ENCODE data around the gene ATP8A1.
A peak's percentile ranks its signal among the peaks of the same experiment; 100 is the strongest.

Gene ATP8A1

GRCh38 chr4:42632653-42633382, 24.1 kb downstream of the ATP8A1 start:
- DNase-seq (ENCODE audit: low spot score): no peak
- TF ChIP-seq, protein P1, sequence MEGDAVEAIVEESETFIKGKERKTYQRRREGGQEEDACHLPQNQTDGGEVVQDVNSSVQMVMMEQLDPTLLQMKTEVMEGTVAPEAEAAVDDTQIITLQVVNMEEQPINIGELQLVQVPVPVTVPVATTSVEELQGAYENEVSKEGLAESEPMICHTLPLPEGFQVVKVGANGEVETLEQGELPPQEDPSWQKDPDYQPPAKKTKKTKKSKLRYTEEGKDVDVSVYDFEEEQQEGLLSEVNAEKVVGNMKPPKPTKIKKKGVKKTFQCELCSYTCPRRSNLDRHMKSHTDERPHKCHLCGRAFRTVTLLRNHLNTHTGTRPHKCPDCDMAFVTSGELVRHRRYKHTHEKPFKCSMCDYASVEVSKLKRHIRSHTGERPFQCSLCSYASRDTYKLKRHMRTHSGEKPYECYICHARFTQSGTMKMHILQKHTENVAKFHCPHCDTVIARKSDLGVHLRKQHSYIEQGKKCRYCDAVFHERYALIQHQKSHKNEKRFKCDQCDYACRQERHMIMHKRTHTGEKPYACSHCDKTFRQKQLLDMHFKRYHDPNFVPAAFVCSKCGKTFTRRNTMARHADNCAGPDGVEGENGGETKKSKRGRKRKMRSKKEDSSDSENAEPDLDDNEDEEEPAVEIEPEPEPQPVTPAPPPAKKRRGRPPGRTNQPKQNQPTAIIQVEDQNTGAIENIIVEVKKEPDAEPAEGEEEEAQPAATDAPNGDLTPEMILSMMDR (IDR thresholded peaks at IDR 0.05; ENCODE audit: extremely low read depth, missing control alignments): no peak

- TF ChIP-seq, protein P1 (IDR thresholded peaks at IDR 0.05; ENCODE audit: extremely low read depth, missing control alignments): no peak
Observed at GRCh38 chr4:42630908-42631307, 26.0 kb downstream of the ATP8A1 start.

GRCh38 chr4:42628740-42629139, 28.2 kb downstream of the ATP8A1 start:
- TF ChIP-seq, protein P1 (IDR thresholded peaks at IDR 0.05; ENCODE audit: extremely low read depth, missing control alignments): no peak
- DNase-seq (ENCODE audit: low spot score): no peak

More at GRCh38 chr4:42630908-42631307, 26.0 kb downstream of the ATP8A1 start:
- DNase-seq (ENCODE audit: low spot score): no peak

GRCh38 chr4:42627885-42628646, 28.8 kb downstream of the ATP8A1 start:
- DNase-seq (ENCODE audit: low spot score): peak; percentile 53
- TF ChIP-seq, protein P1 (IDR thresholded peaks at IDR 0.05; ENCODE audit: extremely low read depth, missing control alignments): no peak

GRCh38 chr4:42626629-42627146, 30.2 kb downstream of the ATP8A1 start:
- DNase-seq (ENCODE audit: low spot score): no peak
- TF ChIP-seq, protein P1 (IDR thresholded peaks at IDR 0.05; ENCODE audit: extremely low read depth, missing control alignments): no peak

DNA sequence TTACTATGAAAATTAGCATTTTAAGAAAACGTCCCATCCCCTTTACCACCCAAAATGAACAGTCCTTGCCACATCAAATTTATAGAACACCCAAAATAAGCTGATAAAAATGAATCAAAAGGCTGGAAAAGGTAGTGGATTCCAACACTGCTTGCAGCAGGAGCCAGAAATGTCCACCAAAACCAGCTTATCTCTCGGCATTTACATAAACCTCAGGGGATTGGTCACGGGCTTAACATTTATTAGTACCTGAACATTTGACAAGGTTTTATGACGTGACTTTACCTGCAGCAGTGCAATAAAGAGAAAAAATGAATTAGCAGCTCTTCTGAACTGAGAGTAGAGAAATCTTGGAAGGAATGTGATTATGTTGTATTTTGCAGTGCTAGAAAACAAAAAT, 31.6 kb downstream of the ATP8A1 start:
- TF ChIP-seq, protein P1 (IDR thresholded peaks at IDR 0.05; ENCODE audit: extremely low read depth, missing control alignments): no peak

DNA sequence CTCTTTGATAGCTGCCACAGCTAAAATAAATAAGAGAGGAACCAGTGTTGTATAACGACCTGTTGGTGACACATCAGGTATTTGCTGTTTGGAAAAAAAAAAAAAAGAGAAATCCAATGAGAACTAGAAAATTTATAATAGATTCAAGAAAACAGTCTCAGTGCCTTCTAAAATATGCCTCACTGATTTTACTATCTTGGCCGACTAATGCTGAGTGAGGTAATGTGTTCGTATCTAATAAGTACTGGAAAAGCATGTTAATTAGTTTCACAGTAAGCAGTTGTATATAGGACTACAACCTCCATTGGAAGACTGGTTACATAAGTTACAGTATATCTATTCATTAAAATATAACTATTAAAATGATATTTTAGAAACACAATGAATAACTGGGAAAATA, 32.4 kb downstream of the ATP8A1 start:
- DNase-seq (ENCODE audit: low spot score): no peak
- TF ChIP-seq, protein P1 (IDR thresholded peaks at IDR 0.05; ENCODE audit: extremely low read depth, missing control alignments): no peak

More for the DNA sequence above, 31.6 kb downstream of the ATP8A1 start:
- DNase-seq (ENCODE audit: low spot score): no peak
